Measurements from ENCODE around the gene TCP11.

DNA sequence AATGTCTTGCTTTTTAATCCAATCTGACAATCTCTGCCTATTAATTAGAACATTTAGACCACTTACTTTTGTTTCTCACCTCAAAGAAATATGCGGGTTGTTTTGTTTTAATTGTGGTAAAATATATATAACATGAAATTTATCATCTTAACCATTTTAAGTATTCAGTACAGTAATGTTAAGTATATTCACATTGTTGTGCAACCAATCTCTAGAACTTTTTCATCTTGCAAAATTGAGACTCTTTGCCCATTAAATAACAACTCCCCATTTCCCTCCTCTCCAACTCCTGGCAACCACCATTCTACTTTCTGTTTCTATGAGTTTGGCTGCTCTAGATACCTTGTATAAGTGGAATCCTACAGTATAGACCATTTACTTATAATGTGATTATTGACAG, 13.8 kb upstream of the TCP11 start:
- no peak for TF ChIP-seq CTCF (IDR thresholded peaks at IDR 0.05)
- TF ChIP-seq POLR2A (IDR thresholded peaks at IDR 0.05) = no peak
- no peak for TF ChIP-seq POLR2AphosphoS5 (IDR thresholded peaks at IDR 0.05; ENCODE audit: insufficient read depth in 1 of 2, low read depth in 1 of 2)

Data from vagina (tissue), 2 donors.